Ovary (tissue), 3 donors: ENCODE measurements around the gene GALNT6.

ENCODE experiments used
- CTCF ChIP-seq, 3 donors: fragments of 450-650 bp in 2 of 3; fragments of 200-600 bp in 1 of 3; IDR thresholded peaks; one replicate each; pipeline versions ENCODE4 v1.5.1 to v1.8.0; 2016 to 2022; ENCODE audit warnings: antibody characterized with exemption in 3 of 3, mild to moderate bottlenecking in 1 of 3
- EP300 ChIP-seq: sonication (generic); formaldehyde crosslinking; IDR thresholded peaks from one replicate; pipeline ENCODE4 v1.6.1; 2017; ENCODE audit warnings: antibody characterized with exemption
- POLR2A ChIP-seq: fragments of 450-650 bp; IDR thresholded peaks from one replicate; pipeline ENCODE4 v1.6.1; 2017; ENCODE audit warnings: antibody characterized with exemption, mild to moderate bottlenecking, moderate library complexity
- donor health status: DM: no; HTN: no; CAD: no.

- TF ChIP-seq CTCF (IDR thresholded peaks at IDR 0.05) (no peak), EP300 (no peak), POLR2A (no peak)
Observed at GRCh38 chr12:51334764-51335163, 56.4 kb downstream of the GALNT6 start.
